Testis (tissue), 3 donors: ENCODE data around the gene WFDC1. TPM values are rescaled to one million over a fixed set of nuclear protein-coding genes. Genes with fewer than 3 reads are reported as not detected.

Experiments
- DNase-seq: peaks from one replicate; pipeline ENCODE4 v3.0.0-alpha.2; 2019
- H3K27ac ChIP-seq, 2 donors: fragments of 200-600 bp; sonication (generic); one replicate each; pipeline ENCODE4 v1.5.1; 2019
- H3K27me3 ChIP-seq: fragments of 200-600 bp; sonication (generic); one replicate; pipeline ENCODE4 v1.5.1; 2019
- H3K36me3 ChIP-seq: fragments of 200-600 bp; sonication (generic); one replicate; pipeline ENCODE4 v1.5.1; 2017; ENCODE audit warnings: low read depth; ENCODE audit errors: missing control alignments
- H3K4me1 ChIP-seq: fragments of 200-600 bp; sonication (generic); one replicate; pipeline ENCODE4 v1.5.1; 2019
- H3K4me3 ChIP-seq, 2 donors: fragments of 200-600 bp; sonication (generic); one replicate each; pipeline ENCODE4 v1.5.1; 2017 to 2019
- H3K9me3 ChIP-seq: fragments of 200-600 bp; sonication (generic); one replicate; pipeline ENCODE4 v1.5.1; 2017
- CTCF ChIP-seq, 3 experiments: fragments of 450-650 bp in 2 of 3; fragments of 200-600 bp in 1 of 3; sonication (generic) in 1 of 3; IDR thresholded peaks; one replicate each; pipeline ENCODE4 v1.5.1; 2016 to 2019; ENCODE audit warnings: antibody characterized with exemption in 3 of 3, mild to moderate bottlenecking in 2 of 3, moderate library complexity in 1 of 3
- POLR2A ChIP-seq: fragments of 450-650 bp; IDR thresholded peaks from one replicate; pipeline ENCODE4 v1.6.1; 2017; ENCODE audit warnings: antibody characterized with exemption, mild to moderate bottlenecking, moderate library complexity
- WGBS, 2 donors: methylation state at CpG; one replicate each; pipeline ENCODE4 v1.1.5; 2018; 5-methylcytosine and 5-hydroxymethylcytosine counted together
- intact Hi-C: fragments of 100-400 bp; cut with DNase I; formaldehyde crosslinking; loops from one replicate; pipeline ENCODE4 v1.15.1; 2023; ENCODE audit warnings: low total_unique reads
- polyA plus RNA-seq: library from polyadenylated mRNA; stranded (reverse); fragments of 350-450 nt; fragmentation: Illumina TruSeq; extraction: RNeasy Lipid Tissue Mini Kit (QIAGEN cat#74804); gene quantifications from one replicate; pipeline ENCODE4 v1.2.3, GENCODE V29; 2014; ENCODE audit warnings: low read depth, low replicate concordance; ENCODE audit not compliant: insufficient read depth
- total RNA-seq, 2 donors: library from RNA; depleted of rRNA; stranded (reverse); fragments of >200 nt; gene quantifications; one replicate each; pipeline ENCODE4 v1.2.3, GENCODE V29; 2016

WFDC1 gene
- total and polyA plus RNA-seq, 3 donors from 2014 or later, result 16.4 to 23.5 (median 18.9) TPM

GRCh38 chr16:84359326-84359725 lies 64.6 kb downstream of the WFDC1 start:
- WGBS, 2 donors, result 77 to 78% methylated on average over 8 of the region's 8 CpGs
- Histone ChIP-seq H3K4me1 (no peaks in the 10 kb centered on the region), H3K27me3 (no peaks in the 10 kb centered on the region), H3K36me3 (no peaks in the 10 kb centered on the region), H3K9me3 (no peaks in the 10 kb centered on the region), H3K27ac (no peak overlapping the region), H3K4me3 (no peak overlapping the region)
- TF ChIP-seq POLR2A, result no peak
- TF ChIP-seq CTCF (IDR thresholded peaks at IDR 0.05), result no peak
- intact Hi-C loops, result no loop called here
- no peak for DNase-seq

- intact Hi-C loops, result no loop called here
- no peak for DNase-seq
- WGBS, 2 donors, result 85 to 88% methylated on average over 15 of the region's 15 CpGs
- Histone ChIP-seq H3K36me3 (no peaks in the 10 kb centered on the region), H3K27ac (no peak overlapping the region), H3K27me3 (no peaks in the 10 kb centered on the region), H3K4me3 (no peak overlapping the region), H3K4me1 (no peaks in the 10 kb centered on the region), H3K9me3 (no peaks in the 10 kb centered on the region)
- no peak for TF ChIP-seq CTCF (IDR thresholded peaks at IDR 0.05)
- TF ChIP-seq POLR2A, result no peak
Measured at GRCh38 chr16:84360170-84360569, 65.5 kb downstream of the WFDC1 start.

GRCh38 chr16:84360748-84361147 lies 66.1 kb downstream of the WFDC1 start:
- no peaks in the 10 kb centered on the region for H3K27me3 ChIP-seq
- no peaks in the 10 kb centered on the region for H3K4me1 ChIP-seq
- WGBS, 2 donors, result 85 to 95% methylated on average over 4 of the region's 4 CpGs
- H3K36me3 ChIP-seq, result no peaks in the 10 kb centered on the region
- intact Hi-C loops, result no loop called here
- H3K27ac ChIP-seq, result no peak overlapping the region
- DNase-seq, result no peak
- no peaks in the 10 kb centered on the region for H3K9me3 ChIP-seq
- TF ChIP-seq POLR2A, result no peak
- no peak for TF ChIP-seq CTCF (IDR thresholded peaks at IDR 0.05)
- no peak overlapping the region for H3K4me3 ChIP-seq

GRCh38 chr16:84361546-84361945 lies 66.9 kb downstream of the WFDC1 start:
- H3K9me3 ChIP-seq, result no peaks in the 10 kb centered on the region
- H3K27me3 ChIP-seq, result no peaks in the 10 kb centered on the region
- TF ChIP-seq POLR2A (no peak), CTCF (IDR thresholded peaks at IDR 0.05) (no peak)
- H3K4me1 ChIP-seq, result no peaks in the 10 kb centered on the region
- no peak overlapping the region for H3K4me3 ChIP-seq
- H3K27ac ChIP-seq, result no peak overlapping the region
- no peaks in the 10 kb centered on the region for H3K36me3 ChIP-seq
- intact Hi-C loops, result no loop called here
- no peak for DNase-seq
- WGBS, 2 donors, result 89 to 97% methylated on average over 5 of the region's 5 CpGs

GRCh38 chr16:84362471-84362941 lies 67.8 kb downstream of the WFDC1 start:
- DNase-seq, result no peak

More at GRCh38 chr16:84362471-84362941, 67.8 kb downstream of the WFDC1 start:
- no peak for TF ChIP-seq POLR2A
- TF ChIP-seq CTCF (IDR thresholded peaks at IDR 0.05), result no peak
- no peaks in the 10 kb centered on the region for H3K36me3 ChIP-seq
- H3K4me3 ChIP-seq, result no peak overlapping the region
- no peaks in the 10 kb centered on the region for H3K9me3 ChIP-seq
- no peaks in the 10 kb centered on the region for H3K27me3 ChIP-seq
- 84 to 89% methylated on average over 13 of the region's 13 CpGs for WGBS, 2 donors
- H3K27ac ChIP-seq, result no peak overlapping the region
- intact Hi-C loops, result no loop called here
- H3K4me1 ChIP-seq, result no peaks in the 10 kb centered on the region
